ENCODE results near the gene STN1. TPM values are rescaled to one million over a fixed set of nuclear protein-coding genes. Genes with fewer than 3 reads are reported as not detected.

STN1 gene
- total RNA-seq, 4 donors from 2014 or later = 9.5 to 37.1 (median 18.5) TPM

GRCh38 chr10:103833731-103834365, 84.1 kb downstream of the STN1 start:
- TF ChIP-seq CTCF (IDR thresholded peaks at IDR 0.05) (no peak), POLR2A (IDR thresholded peaks at IDR 0.05) (no peak)
- Histone ChIP-seq H3K4me3 (no peak overlapping the region), H3K27me3 (no peaks in the 10 kb centered on the region), H3K9me3 (no peaks in the 10 kb centered on the region), H3K27ac (peak overlapping the region in 3 of 4 donors; percentile 61 to 67 (median 64)), H3K36me3 (no peaks in the 10 kb centered on the region), H3K4me1 (peaks cover 0 to 59% (median 7%) of the 10 kb centered on the region in 4 donors)
- DNase-seq = peak in 1 of 3 donors; percentile 72

DNA sequence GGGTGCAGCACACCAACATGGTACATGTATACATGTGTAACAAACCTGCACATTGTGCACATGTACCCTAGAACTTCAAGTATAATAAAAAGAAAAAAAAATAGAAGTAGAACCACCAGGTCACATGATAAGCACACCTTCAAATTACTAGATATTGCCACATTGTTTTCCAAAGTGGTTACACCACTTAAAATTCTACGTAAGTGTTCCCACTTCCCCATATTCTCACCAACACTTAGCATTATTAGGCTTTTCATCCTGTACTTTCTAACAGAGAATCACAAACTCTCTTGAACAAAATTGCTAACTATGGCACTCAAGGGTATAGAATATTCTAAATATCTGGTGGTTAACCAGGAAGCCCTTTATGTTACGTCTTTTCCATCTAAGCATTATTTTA, 85.2 kb downstream of the STN1 start:
- Histone ChIP-seq H3K4me1 (peaks cover 0 to 55% (median 7%) of the 10 kb centered on the region in 4 donors), H3K27ac (no peak overlapping the region)

More for the DNA sequence above, 85.2 kb downstream of the STN1 start:
- Histone ChIP-seq H3K27me3 (no peaks in the 10 kb centered on the region), H3K4me3 (no peak overlapping the region), H3K36me3 (no peaks in the 10 kb centered on the region), H3K9me3 (no peaks in the 10 kb centered on the region)
- TF ChIP-seq POLR2A (IDR thresholded peaks at IDR 0.05) = no peak
- no peak for DNase-seq

Other genes with a start within 250 kb of the STN1 start
- 10 to 100 TPM; 12.1 to 68.5 (median 21.7) TPM for gene SH3PXD2A, start 62.6 kb downstream of the STN1 start, total RNA-seq
- 10 to 100 TPM; 38.5 to 55.4 (median 52.6) TPM for gene SLK, start 49.0 kb upstream of the STN1 start, total RNA-seq
- gene COL17A1, start 167.7 kb upstream of the STN1 start, total RNA-seq = 100 to 1,000 TPM in 2 of 4 donors, 10 to 100 TPM in 1, 1 to 10 TPM in 1; 4.1 to 240 (median 97.1) TPM
- 1 to 10 TPM; 2.5 to 5.8 (median 5.3) TPM for gene SFR1, start 204.0 kb upstream of the STN1 start, total RNA-seq

Measured in Peyer's patch (tissue), 4 donors.